Kasumi-1 (cell line): ENCODE results near the gene ASXL1.
A peak's percentile ranks its signal among the peaks of the same experiment; 100 is the strongest.
"Not testable (repeated sequence)": the region's sequence is repeated elsewhere in the genome, so short reads cannot be mapped to it uniquely, and the experiment has no call there.

Source experiments
- DNase-seq, 2 experiments: peaks; one replicate each; lab custom pipeline; 2025; lab: John Stamatoyannopoulos, UW

Gene ASXL1

DNA sequence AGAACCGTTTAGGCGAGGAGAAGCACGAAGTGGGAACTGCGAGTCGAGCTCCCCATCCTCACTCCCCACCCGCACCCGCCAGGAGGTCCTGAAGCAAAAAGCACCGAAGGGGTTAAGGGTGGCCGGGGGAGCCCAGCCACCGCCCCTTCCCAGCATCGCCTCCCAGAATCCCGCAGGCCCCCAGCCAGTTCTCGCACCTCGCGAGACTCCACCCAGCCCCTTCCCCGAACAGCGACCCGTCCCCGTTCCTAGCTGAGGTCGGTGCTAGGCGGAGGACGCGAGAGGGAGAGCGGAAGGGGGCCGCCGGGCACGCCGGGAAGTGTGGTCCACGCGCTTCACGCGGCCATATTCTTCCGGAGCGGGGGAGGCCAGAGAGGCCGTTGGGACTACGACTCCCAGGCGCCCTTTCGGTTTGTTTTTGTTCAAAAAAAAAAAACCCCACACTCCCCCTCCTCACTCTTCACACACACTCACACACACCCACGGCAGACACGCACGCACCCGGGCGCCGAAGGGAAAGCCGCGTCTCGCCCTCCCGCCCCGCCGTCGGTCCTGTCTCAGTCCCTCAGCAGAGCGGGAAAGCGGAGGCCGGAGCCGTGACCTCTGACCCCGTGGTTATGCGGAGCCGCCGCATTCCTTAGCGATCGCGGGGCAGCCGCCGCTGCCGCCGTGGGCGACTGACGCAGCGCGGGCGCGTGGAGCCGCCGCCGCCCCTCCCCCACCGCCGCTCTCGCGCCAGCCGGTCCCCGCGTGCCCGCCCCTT is at the start of gene ASXL1:
Gene ASXL1 (plus strand): TSS at position 463 of the 763 bp plus-strand sequence. CDS start 445 bp downstream, outside the sequence.
- peak; percentile 95 to 97 for DNase-seq

DNA sequence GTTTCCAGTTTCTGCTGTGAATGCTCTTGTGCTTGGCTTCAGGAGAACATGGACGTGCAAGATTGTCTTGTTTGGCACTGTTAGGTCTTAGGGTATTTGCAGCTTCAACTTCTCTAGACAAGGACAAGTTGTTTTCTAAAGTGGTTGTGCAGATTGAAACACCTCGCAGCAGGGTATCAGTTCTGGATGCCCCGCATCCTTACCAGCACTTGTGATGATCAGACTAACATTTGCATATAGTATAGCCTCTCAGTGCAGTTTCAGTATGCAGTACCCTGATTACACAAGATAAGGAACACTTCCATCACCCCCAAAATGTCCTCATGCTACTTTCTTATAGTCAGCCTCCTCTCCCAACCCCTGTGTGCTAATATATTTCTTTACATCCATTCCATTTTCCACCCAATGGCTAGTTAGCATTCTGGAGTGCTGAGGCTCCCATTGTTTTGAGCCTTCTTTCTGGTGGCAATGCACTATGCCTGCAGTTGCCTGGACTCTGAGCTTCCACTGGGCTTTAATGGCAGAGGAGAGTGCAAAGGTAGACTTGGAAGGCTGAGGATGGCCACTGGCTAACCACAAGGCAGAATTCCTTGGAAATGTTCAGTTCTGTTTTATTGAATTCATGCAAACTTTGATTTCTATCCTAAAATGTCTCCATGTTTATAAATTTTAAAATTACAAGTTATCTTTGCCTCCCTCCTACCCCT is 45.3 kb upstream of the ASXL1 start:
- no peak for DNase-seq

DNA sequence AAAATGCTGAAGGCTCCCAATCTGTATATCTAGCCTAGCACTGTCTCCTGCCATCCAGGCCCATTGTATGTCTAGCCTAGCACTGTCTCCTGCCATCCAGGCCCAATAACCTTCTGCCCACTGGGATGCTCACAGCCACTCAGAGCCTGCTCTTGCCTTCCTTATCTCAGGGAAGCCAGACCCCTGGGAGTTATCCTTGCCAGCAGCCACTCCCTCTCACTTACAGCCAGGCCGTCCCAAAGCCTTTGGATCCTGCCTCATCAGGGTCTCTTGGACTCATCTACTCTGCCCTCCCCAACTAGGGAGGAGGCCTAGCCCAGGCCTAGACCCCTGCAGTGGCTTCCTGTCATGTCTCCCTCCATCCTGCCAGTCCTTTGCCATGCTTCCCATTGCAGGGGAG is 43.4 kb upstream of the ASXL1 start:
- no peak for DNase-seq

DNA sequence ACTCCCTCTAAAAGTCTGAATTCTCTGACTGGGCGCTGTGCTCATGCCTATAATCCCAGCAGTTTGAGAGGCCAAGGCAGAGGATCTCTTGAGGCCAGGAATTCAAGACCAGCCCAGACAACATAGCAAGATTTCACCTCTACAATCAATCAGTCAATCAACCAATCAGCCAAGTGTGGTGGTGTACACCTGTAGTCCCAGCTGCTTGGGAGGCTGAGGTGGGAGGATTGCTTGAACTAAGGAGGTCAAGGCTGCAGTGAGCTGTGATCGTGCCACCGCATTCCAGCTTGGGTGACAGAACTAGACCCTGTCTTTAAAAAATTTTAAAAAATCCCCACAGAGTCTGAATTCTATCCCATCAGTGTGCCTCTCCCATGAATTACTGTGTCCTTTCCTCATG is 42.7 kb upstream of the ASXL1 start:
- no peak for DNase-seq

DNA sequence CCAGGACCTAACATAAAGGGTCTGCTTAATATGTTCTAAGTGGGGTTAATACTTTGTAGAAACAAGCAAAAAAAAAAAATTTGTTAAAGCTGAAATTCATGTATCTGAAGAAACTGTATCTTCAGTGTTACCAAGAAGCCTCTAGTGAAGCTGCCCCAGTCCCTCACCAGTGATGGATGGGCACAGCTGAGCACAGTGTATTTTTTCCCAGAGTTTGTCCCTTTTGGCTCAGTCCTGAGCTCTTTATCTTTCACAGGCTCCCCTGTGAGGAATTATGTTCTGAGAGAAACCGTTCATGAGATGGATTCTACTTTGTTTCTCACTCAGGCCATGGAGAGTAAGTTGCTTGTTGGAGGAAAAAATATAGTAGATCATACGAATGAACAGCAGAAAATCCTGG is 42.2 kb upstream of the ASXL1 start:
- no peak for DNase-seq

DNA sequence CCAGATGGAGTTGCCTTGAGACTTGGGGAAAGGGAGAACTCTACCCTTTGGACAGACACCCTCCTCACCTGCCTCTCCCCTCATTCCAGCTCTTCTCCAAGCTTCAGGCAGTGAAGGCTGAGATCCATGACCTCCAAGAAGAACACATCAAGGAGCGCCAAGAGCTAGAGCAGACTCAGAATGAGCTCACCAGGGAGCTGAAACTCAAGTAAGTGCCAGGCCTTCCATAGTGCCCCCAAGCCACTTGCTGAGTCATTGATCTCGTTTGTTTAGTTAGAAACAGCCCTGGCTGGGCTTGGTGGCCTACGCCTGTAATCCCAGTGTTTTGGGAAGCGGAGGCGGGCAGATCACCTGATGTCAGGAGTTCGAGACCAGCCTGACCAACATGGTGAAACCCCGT is 41.5 kb upstream of the ASXL1 start:
- DNase-seq, result no peak

DNA sequence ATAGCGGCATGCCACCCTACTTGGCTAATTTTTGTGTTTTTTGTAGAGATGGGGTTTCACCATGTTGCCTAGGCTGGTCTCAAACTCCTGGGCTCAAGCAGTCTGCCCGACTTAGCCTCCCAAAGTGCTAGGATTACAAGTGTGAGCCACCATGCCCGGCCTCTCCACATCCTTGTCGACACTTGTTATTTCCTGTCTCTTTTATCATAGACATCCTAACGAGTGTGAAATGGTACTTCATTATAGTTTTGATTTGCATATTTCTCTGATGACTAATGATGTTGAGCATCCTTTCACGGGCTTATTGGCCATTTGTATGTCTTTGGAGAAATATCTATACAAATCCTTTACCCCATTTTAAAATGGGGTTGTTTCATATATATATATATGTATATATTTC is 39.0 kb upstream of the ASXL1 start:
- no peak for DNase-seq

DNA sequence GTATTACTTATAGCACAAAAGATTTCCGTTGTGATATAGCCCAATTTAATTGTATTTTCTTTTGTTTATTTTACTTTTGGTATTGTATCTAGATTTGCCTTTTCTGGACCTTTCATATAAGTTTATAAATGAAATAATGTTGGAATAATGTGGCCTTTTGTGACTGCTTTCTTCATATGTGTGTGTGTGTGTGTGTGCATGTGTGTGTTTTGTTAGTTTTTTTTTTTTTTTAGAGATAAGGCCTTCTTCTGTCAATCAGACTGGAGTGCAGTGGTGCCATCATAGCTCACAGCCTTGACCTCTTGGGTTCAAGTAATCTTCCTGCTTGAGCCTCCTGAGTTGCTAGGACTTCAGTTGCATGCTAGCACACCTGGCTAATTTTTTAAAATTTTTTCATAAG is 37.8 kb upstream of the ASXL1 start:
- DNase-seq, result no peak

DNA sequence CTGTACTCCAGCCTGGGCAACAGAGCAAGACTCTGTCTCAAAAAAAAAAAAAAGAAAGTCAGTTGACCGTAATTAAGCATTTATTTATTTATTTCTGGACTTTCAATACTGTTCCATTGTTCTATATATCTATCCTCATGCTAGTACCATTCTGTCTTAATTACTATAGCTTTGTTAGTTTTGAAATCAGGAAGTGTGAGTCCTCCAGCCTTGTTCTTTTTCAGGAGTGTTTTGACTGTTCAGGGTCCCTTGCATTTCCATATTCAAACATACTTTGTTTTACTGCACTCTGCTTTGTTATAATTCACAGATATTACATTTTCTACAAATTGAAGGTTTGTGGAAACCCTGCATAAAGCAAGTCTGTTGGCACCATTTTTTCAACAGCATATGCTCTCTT is 36.7 kb upstream of the ASXL1 start:
- no peak for DNase-seq

DNA sequence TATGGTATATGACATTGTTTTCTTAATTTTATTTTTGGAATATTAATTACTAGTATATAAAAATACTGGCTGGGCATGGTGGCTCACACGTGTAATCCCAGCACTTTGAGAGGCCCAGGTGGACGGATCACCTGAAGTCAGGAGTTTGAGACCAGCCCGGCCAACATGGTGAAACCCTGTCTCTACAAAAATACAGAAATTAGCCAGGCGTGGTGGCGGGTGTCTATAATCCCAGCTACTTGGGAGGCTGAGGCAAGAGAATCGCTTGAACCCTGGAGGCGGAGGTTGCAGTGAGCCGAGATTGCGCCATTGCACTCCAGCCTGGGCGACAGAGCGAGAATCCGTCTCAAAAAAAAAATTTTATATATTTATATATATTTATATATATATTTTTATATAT is 35.9 kb upstream of the ASXL1 start:
- not testable (repeated sequence) for DNase-seq

DNA sequence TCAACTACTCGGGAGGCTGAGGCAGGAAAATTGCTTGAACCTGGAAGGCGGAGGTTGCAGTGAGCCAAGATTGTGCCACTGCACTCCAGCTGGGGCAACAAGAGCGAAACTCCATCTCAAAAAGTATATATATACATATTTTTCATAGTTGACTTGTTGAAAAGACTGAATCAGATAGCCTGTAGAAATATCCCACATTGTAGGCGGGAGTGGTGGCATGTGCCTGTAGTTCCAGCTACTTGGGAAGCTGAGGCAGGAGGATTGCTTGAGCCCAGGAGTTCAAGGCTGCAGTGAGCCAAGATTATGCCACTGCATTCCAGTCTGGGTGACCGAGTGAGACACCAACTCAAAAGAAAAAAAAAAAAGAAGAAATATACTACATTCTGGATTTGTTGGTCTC is 34.4 kb upstream of the ASXL1 start:
- DNase-seq, result not testable (repeated sequence)

DNA sequence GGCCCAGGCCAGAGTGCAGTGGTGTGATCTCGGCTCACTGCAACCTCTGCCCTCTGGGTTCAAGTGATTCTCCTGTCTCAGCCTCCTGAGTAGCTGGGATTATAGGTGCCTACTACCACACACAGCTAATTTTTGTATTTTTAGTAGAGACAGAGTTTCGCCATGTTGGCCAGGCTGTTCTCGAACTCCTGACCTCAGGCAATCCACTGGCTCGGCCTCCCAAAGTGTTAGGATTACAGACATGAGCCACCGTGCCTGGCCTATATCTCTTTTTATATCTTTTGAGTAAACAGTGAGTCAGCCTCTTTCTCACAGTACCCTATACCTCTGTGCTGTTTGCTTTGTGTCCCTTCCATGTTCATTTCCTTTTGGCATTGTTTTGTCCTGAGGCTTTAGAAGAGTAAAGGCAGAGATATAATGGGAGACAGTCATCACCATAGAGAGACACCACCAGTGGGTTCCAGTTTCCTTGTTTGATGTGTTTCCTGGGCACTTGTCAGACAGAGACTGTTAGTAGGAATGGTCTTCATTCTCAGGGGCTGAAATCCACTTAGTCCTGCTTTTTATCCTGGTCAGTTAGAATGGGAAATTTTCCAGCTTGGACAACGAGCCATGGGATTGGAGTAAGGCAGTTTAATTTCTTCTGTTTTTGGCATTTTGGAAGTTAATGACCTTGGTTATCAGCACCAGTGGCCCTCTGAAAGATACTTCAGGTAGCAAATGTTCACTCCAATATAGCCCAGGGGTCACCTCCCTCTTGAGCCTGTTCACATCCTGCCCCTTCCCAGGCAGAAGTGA is 32.2 kb upstream of the ASXL1 start:
- no peak for DNase-seq

DNA sequence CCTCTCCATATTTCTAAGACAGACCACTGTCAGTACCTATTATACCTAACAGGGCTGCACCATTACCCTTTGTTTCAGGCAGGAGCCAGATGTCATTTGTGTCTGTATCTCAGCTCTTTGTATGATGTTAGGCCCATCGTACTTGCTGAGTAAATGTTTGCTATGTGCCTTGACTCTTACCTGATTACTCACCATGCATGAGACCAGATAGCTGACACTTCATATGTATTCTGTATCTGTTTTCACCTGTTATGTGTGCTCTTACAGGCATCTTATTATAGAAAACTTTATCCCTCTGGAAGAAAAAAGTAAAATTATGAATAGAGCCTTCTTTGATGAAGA is 31.7 kb upstream of the ASXL1 start:
- DNase-seq, result no peak

DNA sequence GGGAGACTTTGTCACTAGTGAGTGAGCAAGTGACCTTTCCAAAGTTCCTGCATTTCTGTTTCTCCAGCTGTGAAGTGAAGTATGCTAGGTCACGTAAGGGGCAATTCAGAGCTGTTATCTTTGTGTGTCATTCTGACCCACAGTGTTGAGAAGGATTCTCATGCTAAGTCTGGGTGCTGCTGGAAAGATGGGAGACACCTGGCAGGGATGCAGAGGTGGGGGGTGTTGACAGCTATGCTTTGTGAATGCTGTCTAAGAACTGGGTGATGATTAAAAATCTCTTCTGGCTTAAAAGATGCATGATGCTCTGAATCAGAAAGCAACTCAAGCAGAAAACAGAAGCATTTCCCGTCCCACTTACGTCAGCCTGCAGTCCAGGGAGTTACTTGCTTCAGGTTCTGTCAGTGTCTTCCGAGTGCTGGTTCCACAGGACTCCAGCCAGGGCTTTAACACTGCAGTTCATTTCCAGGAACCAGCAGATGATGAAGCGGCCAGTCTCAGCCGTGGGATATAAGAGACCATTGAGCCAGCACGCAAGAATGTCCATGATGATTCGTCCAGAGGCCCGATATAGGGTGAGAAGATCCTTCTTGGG is 30.9 kb upstream of the ASXL1 start:
- no peak for DNase-seq

DNA sequence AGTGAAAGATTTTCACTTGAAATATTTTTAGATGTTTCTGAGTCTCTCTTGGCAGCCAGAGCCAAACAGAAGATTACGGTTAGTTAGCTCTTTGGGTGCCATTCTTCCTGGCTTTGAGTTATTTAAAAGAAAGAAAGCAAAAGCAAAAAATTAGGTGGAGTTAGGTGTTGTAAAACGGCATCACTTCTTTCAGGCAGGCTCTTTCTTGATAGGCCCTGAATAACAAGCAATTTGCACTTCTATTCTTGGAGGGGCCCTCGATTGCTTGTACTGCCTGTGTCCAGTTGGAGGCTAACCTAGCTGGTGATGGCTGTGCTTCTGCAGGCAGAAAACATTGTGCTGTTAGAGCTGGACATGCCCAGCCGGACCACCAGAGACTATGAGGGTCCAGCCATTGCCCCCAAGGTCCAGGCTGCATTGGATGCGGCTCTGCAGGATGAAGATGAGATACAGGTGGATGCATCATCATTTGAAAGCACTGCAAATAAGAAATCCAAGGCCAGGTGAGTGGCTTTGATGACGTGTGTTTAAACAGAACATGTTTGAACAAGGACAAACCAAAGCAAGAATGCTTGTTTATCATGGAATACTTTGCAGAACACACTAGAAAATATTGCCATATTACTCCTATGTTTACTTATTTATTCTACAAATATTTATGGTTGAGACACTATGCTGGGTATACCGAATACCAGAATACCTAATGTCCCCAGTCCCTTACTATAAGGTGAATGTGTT is 28.1 kb upstream of the ASXL1 start:
- no peak for DNase-seq

DNA sequence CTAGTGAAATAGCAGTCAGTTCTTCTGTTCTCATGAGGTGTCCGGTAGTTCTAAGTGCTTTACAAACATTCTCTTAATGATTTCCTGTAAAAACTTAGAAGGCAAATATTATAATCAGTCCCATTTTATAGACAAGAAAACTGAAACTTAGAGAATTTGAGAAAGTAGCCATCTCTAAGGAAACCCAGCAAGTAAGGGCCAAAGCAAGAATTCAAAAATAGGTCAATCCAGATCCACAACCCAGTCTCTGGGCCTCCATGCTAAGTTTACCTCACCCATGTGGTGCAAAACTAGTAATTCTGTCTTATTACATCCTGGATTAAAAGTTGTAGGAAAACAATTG is 27.6 kb upstream of the ASXL1 start:
- no peak for DNase-seq

DNA sequence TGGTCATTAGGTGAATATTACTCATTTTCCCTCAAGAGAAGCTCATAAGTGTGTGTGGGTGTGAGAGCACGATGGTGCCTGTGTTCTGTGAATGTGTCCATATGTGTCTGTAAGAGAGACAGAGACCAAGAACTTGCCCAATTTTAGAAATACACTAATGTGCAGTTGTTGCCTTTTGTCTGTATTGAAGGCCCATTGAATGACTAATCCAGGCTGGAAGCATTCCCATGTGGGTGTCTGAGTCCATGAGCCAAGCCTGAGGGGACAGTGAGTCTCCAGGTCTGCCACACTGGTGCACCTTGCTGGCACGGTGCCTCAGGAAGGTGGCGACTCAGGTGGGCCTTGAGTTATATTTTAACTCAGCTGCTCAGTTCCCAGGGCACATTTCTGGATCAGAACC is 25.5 kb upstream of the ASXL1 start:
- no peak for DNase-seq

DNA sequence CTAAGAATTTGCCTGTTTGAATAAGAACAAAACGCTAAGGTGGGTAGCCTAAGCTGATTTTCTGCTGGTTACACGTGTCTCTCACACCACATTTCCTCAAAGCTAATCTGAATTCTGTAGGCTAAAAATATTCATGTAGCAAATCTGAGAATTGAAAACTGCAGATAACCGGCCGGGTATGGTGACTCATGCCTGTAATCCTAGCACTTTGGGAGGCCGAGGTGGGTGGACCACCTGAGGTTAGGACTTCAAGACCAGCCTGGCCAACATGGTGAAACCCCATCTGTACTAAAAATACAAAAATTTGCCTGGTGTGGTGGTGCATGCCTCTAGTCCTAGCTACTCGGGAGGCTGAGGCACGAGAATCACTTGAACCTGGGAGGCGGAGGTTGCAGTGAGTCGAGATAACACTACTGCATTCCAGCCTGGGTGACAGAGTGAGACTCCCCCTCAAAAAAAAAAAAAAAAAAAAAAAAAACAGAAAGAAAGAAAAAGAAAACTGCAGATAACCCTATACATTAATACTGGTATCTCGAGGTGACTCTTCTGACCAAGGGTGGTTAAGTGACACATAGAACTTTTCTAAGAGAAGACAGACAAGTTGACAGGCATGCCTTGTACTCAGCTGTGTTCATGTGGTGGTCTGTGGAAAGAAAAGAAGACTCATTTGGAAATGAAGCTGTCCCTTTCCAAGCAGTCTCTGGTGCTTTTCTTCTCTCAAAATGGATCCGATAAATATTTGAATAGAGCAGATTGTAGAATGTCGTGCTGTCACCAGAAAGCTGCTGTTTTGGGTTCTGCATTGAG is 24.7 kb upstream of the ASXL1 start:
- no peak for DNase-seq

DNA sequence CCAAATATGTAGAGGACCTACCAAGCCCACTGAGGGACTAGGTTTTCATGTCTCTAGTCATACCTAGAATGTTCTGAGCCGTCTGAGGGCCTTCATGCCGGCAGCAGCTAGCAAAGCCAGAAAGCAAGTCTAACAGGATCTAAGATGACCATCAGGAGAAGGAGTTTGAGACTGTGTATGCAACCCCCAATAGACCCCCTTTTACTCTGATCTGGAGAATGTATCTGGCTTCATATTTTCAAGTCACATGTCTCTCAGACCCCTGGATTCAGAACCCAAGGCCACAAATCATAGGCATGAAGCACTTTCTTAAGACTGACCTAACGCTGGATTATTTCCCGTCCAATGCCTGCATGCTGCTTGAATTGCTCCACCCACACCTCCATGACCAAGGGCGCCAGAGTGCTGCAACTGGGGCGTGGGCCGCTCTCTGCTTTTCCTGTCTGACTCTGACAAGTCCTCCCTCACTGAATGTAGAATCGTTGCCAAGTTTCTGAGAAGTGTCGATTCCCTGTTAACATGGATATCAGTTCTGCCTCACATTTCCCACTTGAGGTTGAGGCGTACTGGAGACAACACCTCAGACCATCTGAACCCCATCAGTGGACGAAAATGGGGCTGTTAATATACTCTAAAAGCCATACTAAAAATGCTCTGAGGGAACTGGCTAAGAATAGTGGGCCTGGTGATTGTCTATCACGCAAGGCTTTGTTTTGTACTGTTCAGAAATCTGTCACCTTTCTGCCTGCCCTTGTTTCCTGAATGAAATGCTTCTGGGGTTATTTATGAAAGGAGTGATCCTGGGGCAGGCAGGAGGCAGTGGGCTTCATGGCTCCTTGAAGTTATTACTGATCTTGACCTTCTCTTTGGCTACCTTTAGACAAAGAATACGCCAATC is 23.9 kb upstream of the ASXL1 start:
- peak; percentile 20 to 46 for DNase-seq

DNA sequence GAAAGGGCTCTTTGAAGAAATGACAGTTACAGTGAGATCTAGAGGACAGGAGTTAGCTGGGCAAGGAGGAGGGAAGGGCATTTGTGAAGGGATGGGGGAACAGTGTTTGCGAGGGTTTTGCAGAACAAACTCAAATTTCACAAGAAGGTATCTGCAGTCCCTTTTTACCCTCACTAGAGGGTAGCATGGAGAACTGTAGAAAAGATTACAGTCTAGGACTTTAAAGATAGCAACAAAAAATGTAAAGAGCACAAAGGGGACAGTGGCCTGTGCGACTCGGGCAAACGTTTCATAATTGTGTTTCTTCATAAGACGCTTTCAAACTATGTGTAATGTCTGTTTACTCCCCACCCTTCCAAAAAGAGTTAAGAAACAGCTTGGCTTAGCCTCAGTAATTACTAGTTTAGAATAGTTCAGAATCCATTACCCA is 21.2 kb upstream of the ASXL1 start:
- DNase-seq, result peak; percentile 91 to 93
